RWPE1 (cell line): ENCODE measurements around the gene GDF15.

Source experiments
- CTCF ChIA-PET: fragments of 350-600 bp; sonication (Branson Sonifier 250); formaldehyde crosslinking; extraction: SDS; loops from one replicate; lab custom pipeline; 2021; lab: Yijun Ruan, JAX
- POLR2A ChIA-PET: fragments of 400-600 bp; formaldehyde crosslinking; extraction: SDS; loops from one replicate; lab custom pipeline; 2020; ENCODE audit warnings: antibody characterized with exemption; ENCODE audit not compliant: low non-redundant PET; lab: Yijun Ruan, JAX
- DNase-seq: peaks from one replicate; pipeline ENCODE4 v3.0.0; 2012; ENCODE audit warnings: low spot score
- H3K27ac ChIP-seq: fragments of 450-650 bp; 2 replicates; pipeline ENCODE4 v1.5.1; 2017
- CTCF ChIP-seq: fragments of 450-650 bp; conservative IDR thresholded peaks from 2 replicates; pipeline ENCODE4 v1.5.1; 2017; ENCODE audit warnings: low read depth, mild to moderate bottlenecking

Gene GDF15

GRCh38 chr19:18420930-18421329, 35.0 kb downstream of the GDF15 start:
- POLR2A ChIA-PET: interaction anchor here (0.6 kb wide), 1 partner anchor 147 kb away, joined by 3 read pairs; the partner anchor contains the start of gene IQCN
- CTCF ChIA-PET: interaction anchor here (0.5 kb wide), 1 partner anchor 11 kb away, joined by 6 read pairs; no protein-coding TSS in a partner anchor
- peak overlapping the region; percentile 86 for H3K27ac ChIP-seq
- DNase-seq: no peak
- no peak for TF ChIP-seq CTCF

- no peak for TF ChIP-seq CTCF
- peak overlapping the region; percentile 86 for H3K27ac ChIP-seq
- CTCF ChIA-PET: interaction anchor here (1.1 kb wide), 1 partner anchor 10 kb away, joined by 3 read pairs; no protein-coding TSS in a partner anchor
- DNase-seq: no peak
- POLR2A ChIA-PET: interaction anchor here (0.5 to 0.6 kb wide), 2 partner anchors 147 to 230 kb away, joined by 3 to 9 read pairs; partner anchors contain the start of gene IQCN
These were observed 35.5 kb downstream of the GDF15 start for GRCh38 chr19:18421371-18421959.

- ChIA-PET POLR2A (no interaction called here), CTCF (interaction anchor here (1.0 to 1.1 kb wide), 2 partner anchors 11 to 84 kb away, joined by 3 to 7 read pairs; no protein-coding TSS in a partner anchor)
- H3K27ac ChIP-seq: peak overlapping the region; percentile 86
- DNase-seq: no peak
- no peak for TF ChIP-seq CTCF
These were observed 36.7 kb downstream of the GDF15 start for GRCh38 chr19:18422530-18423191.

- no peak for TF ChIP-seq CTCF
These were observed 37.5 kb downstream of the GDF15 start for GRCh38 chr19:18423258-18424020.

DNA sequence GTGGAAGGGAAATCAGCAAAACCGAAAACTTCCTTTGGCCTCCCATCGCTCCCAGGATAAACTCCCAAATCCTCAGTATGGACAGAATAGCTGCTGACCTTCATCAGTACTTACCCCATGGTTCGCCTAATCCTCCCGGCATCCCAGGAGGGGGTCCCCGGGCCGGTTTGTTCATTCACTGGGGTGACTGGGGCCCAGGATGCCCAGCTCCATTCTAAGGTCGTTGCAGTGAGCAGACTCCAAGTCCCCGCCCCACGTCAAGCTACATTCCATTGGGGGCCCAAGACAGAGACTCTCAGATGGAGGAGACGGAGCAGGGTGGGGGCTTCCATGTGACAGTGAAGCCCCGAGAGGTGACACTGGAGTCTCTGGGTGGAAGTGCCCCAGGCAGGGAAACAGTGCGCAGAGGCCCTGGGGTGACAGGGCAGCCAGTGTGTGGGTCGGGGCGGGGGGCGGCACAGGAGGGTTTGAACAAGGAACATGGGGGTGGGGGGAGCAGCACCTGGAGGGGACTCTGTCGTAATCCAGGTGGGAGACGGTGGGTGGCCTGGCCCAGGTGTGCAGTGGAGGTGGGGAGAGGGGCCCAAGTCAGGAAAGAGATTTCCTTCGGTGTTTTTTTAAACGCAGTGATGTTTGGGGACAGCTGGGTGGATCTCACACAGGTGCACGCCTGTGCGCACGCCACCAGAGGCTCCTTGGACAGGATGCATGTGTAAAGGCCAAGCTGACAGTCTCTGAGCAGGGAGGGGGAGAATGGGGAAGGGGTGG, 38.3 kb downstream of the GDF15 start:
- ChIA-PET POLR2A (no interaction called here), CTCF (interaction anchor here (0.7 to 1.5 kb wide), 3 partner anchors 36 to 52 kb away, joined by 3 to 5 read pairs (median 3); no protein-coding TSS in a partner anchor)
- no peak for TF ChIP-seq CTCF
- H3K27ac ChIP-seq: peak overlapping the region; percentile 86
- DNase-seq: no peak

More at GRCh38 chr19:18423258-18424020, 37.5 kb downstream of the GDF15 start:
- ChIA-PET CTCF (interaction anchor here (0.7 to 1.5 kb wide), 2 partner anchors 35 to 52 kb away, joined by 3 read pairs; no protein-coding TSS in a partner anchor), POLR2A (no interaction called here)
- peak overlapping the region; percentile 86 for H3K27ac ChIP-seq
- DNase-seq: no peak
